Ovary (tissue), 3 donors: ENCODE results near the gene PDE4C.

Source experiments
- CTCF ChIP-seq, 3 donors: fragments of 450-650 bp in 2 of 3; fragments of 200-600 bp in 1 of 3; IDR thresholded peaks; one replicate each; pipeline versions ENCODE4 v1.5.1 to v1.8.0; 2016 to 2022; ENCODE audit warnings: antibody characterized with exemption in 3 of 3, mild to moderate bottlenecking in 1 of 3
- EP300 ChIP-seq: sonication (generic); formaldehyde crosslinking; IDR thresholded peaks from one replicate; pipeline ENCODE4 v1.6.1; 2017; ENCODE audit warnings: antibody characterized with exemption
- POLR2A ChIP-seq: fragments of 450-650 bp; IDR thresholded peaks from one replicate; pipeline ENCODE4 v1.6.1; 2017; ENCODE audit warnings: antibody characterized with exemption, mild to moderate bottlenecking, moderate library complexity
- donor health status: DM: no; HTN: no; CAD: no.

GRCh38 chr19:18262144-18262543 lies 35.9 kb upstream of the PDE4C start:
- TF ChIP-seq POLR2A, result no peak
- TF ChIP-seq CTCF (IDR thresholded peaks at IDR 0.05), result no peak
- no peak for TF ChIP-seq EP300
